ENCODE data around the gene EHMT2. TPM values are rescaled to one million over a fixed set of nuclear protein-coding genes. Genes with fewer than 3 reads are reported as not detected.

The EHMT2 gene
- total RNA-seq, 2 donors from 2014 or later, result 113 to 121 TPM

DNA sequence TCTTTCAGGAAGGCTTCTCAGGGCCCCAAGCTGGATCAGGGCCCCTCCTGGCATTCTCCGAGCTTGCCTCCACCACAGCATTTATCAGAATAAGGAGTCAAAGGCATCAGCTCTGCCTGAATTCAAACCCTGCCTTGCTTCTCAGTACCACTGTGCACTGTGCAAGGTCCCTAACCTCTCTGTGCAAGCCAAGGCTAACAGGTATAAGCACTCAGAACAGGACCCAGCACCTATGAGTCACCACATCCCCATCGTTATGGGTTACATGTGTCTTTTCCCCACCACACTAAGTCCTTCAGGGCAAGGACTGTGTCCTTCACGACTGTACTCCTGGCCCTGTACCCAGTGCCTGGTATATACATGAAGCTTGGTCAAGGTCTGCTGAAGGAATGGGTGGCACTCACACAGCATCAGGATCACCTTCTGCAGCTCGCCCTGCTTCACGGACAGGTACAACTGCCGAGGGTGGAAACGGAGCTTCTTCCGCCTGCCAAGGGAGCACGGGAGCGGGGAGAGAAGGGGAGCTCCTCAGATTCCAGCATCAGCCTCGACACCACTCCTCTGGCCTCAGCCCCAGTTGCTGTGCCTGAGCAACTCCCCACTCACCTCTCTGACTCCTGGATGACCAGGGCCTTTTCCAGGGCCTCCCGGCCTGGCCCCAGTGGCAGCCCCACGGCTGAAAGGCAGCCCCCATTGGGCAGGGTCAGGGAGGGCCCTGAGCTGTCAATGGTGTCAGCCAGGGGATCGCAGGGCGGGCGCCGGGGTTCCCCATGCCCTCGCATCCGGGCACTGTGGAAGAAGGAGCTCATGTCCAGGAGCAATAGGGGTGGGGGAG, 10.1 kb downstream of the EHMT2 start:
- TF ChIP-seq, protein P1, sequence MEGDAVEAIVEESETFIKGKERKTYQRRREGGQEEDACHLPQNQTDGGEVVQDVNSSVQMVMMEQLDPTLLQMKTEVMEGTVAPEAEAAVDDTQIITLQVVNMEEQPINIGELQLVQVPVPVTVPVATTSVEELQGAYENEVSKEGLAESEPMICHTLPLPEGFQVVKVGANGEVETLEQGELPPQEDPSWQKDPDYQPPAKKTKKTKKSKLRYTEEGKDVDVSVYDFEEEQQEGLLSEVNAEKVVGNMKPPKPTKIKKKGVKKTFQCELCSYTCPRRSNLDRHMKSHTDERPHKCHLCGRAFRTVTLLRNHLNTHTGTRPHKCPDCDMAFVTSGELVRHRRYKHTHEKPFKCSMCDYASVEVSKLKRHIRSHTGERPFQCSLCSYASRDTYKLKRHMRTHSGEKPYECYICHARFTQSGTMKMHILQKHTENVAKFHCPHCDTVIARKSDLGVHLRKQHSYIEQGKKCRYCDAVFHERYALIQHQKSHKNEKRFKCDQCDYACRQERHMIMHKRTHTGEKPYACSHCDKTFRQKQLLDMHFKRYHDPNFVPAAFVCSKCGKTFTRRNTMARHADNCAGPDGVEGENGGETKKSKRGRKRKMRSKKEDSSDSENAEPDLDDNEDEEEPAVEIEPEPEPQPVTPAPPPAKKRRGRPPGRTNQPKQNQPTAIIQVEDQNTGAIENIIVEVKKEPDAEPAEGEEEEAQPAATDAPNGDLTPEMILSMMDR (conservative IDR thresholded peaks at IDR 0.05), result no peak

DNA sequence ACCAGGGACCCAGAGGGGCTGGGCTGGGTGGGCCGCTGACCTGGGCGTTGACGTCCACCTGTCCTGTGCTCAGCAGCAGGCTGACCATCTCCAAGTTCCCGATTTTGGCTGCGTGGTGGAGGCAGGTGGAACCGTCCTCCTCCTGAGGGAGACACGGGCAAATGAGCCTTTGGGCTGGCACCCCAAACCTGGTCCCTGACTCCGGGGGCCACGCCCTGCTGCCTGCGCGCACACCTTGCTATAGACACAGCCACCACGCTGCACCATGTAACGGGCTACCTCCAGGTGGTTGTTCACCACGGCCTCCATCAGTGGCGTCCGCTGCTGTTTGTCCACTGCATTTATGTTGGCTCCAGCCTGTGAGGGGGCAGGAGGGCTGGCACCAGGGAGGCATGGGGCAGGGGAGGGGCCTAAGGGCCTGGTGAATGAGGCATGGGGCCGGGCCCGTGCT, 10.9 kb downstream of the EHMT2 start:
- H3K27me3 Mint-ChIP-seq (ENCODE audit: insufficient read depth), result no peaks in the 10 kb centered on the region
- 97 to 98% methylated on average over 13 to 18 of the region's 18 CpGs for WGBS, 2 experiments (ENCODE audit: insufficient coverage in 1 of 2, insufficient read length in 1 of 2)
- H3K4me3 Mint-ChIP-seq, result no peak overlapping the region
- TF ChIP-seq, protein P1 (conservative IDR thresholded peaks at IDR 0.05), result no peak
- peaks cover 70% of the 10 kb centered on the region for H3K36me3 Mint-ChIP-seq (ENCODE audit: low read depth)
- Histone ChIP-seq H3K36me3 (ENCODE audit: control insufficient read depth, insufficient read depth, low read length) (peaks cover 71% of the 10 kb centered on the region), H3K9ac (ENCODE audit: extremely low read depth, low read length, poor library complexity, severe bottlenecking) (no peak overlapping the region), H3K9me3 (ENCODE audit: control insufficient read depth, low read length) (no peaks in the 10 kb centered on the region), H3K27me3 (ENCODE audit: control insufficient read depth, insufficient read depth, low read length, poor library complexity, severe bottlenecking) (no peaks in the 10 kb centered on the region), H3K4me1 (ENCODE audit: control insufficient read depth, insufficient read depth, low read length) (no peaks in the 10 kb centered on the region), H3K4me3 (ENCODE audit: low read length) (no peak overlapping the region), H3K27ac (ENCODE audit: low read depth, low read length) (no peak overlapping the region)
- no peaks in the 10 kb centered on the region for H3K4me1 Mint-ChIP-seq
- no peak overlapping the region for H3K27ac Mint-ChIP-seq
- H3K9me3 Mint-ChIP-seq, result no peaks in the 10 kb centered on the region
- no peak for DNase-seq

More for the DNA sequence above, 10.1 kb downstream of the EHMT2 start:
- H3K27ac Mint-ChIP-seq, result no peak overlapping the region
- no peak for DNase-seq
- Histone ChIP-seq H3K4me1 (ENCODE audit: control insufficient read depth, insufficient read depth, low read length) (no peaks in the 10 kb centered on the region), H3K27ac (ENCODE audit: low read depth, low read length) (no peak overlapping the region), H3K36me3 (ENCODE audit: control insufficient read depth, insufficient read depth, low read length) (peaks cover 77% of the 10 kb centered on the region), H3K4me3 (ENCODE audit: low read length) (no peak overlapping the region), H3K9ac (ENCODE audit: extremely low read depth, low read length, poor library complexity, severe bottlenecking) (no peak overlapping the region), H3K27me3 (ENCODE audit: control insufficient read depth, insufficient read depth, low read length, poor library complexity, severe bottlenecking) (no peaks in the 10 kb centered on the region), H3K9me3 (ENCODE audit: control insufficient read depth, low read length) (no peaks in the 10 kb centered on the region)
- H3K4me3 Mint-ChIP-seq, result no peak overlapping the region
- peaks cover 72% of the 10 kb centered on the region for H3K36me3 Mint-ChIP-seq (ENCODE audit: low read depth)
- H3K9me3 Mint-ChIP-seq, result no peaks in the 10 kb centered on the region
- no peaks in the 10 kb centered on the region for H3K4me1 Mint-ChIP-seq
- H3K27me3 Mint-ChIP-seq (ENCODE audit: insufficient read depth), result no peaks in the 10 kb centered on the region
- WGBS, 2 experiments (ENCODE audit: insufficient coverage in 1 of 2, insufficient read length in 1 of 2), result 94 to 95% methylated on average over 18 to 19 of the region's 19 CpGs

DNA sequence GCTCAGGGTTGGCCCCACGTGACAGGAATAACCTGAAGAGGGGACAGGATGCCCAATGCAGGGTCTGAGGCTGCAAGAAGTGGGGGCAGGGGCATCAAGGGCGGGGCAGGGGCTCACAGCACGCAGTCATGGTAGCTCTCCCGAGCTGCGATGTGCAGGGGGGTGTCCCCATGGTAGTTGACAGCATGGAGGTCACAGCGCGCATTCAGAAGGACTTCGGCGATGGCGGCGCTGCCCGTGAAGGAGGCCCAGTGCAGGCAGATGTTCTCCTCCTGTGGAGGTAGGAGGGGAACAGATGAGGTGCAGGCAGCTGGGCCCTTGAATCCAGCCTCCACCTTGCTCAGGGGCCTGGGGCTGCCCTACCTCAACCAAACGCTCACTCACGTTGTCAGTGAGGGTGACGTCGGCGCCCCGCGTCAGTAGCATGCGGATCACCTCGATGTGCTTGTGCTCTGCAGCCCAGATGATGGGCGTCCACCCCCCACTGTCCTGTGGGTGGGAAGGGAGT, 12.9 kb downstream of the EHMT2 start:
- Histone ChIP-seq H3K36me3 (ENCODE audit: control insufficient read depth, insufficient read depth, low read length) (peaks cover 71% of the 10 kb centered on the region), H3K9me3 (ENCODE audit: control insufficient read depth, low read length) (no peaks in the 10 kb centered on the region), H3K9ac (ENCODE audit: extremely low read depth, low read length, poor library complexity, severe bottlenecking) (no peak overlapping the region), H3K4me1 (ENCODE audit: control insufficient read depth, insufficient read depth, low read length) (no peaks in the 10 kb centered on the region), H3K27ac (ENCODE audit: low read depth, low read length) (no peak overlapping the region), H3K27me3 (ENCODE audit: control insufficient read depth, insufficient read depth, low read length, poor library complexity, severe bottlenecking) (no peaks in the 10 kb centered on the region), H3K4me3 (ENCODE audit: low read length) (no peak overlapping the region)
- TF ChIP-seq, protein P1 (conservative IDR thresholded peaks at IDR 0.05), result no peak
- H3K36me3 Mint-ChIP-seq (ENCODE audit: low read depth), result peaks cover 72% of the 10 kb centered on the region
- no peak overlapping the region for H3K27ac Mint-ChIP-seq
- 96% methylated on average over 22 of the region's 22 CpGs for WGBS, 2 experiments (ENCODE audit: insufficient coverage in 1 of 2, insufficient read length in 1 of 2)
- H3K9me3 Mint-ChIP-seq, result no peaks in the 10 kb centered on the region
- DNase-seq, result no peak
- H3K27me3 Mint-ChIP-seq (ENCODE audit: insufficient read depth), result no peaks in the 10 kb centered on the region
- no peak overlapping the region for H3K4me3 Mint-ChIP-seq
- no peaks in the 10 kb centered on the region for H3K4me1 Mint-ChIP-seq

All from endodermal cell (in vitro differentiated cells).